Measurements from ENCODE around the gene USP44. TPM values are rescaled to one million over a fixed set of nuclear protein-coding genes. Genes with fewer than 3 reads are reported as not detected.
A peak's percentile ranks its signal among the peaks of the same experiment; 100 is the strongest.
"Not testable (repeated sequence)": the region's sequence is repeated elsewhere in the genome, so short reads cannot be mapped to it uniquely, and the experiment has no call there.

USP44 gene
- total and polyA plus RNA-seq, 7 experiments from 2014 or later, result 3.3 to 15.1 (median 11.0) TPM

DNA sequence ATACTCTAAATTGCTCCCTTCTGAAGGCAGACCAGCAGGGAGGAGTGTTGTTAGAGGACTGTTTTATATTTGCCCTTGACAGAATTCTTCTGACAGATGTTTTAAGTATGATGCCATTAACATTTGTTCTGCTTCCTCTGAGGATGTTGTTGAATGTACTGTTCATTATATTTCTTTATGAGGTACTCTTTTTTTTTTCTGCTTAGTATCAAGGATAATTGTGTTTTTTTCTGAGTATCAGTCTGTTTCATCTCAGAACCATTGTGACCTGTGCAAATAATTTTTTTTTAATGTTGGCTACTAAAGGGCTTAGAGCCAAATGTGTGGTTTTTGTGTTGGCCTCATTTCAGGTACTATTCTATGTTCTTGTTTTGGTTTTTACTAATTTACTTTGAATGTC lies 66.8 kb downstream of the USP44 start:
- no peak overlapping the region for H3K4me3 Mint-ChIP-seq
- intact Hi-C loops (cut with micrococcal nuclease), result no loop called here
- no peaks in the 10 kb centered on the region for H3K9me3 ChIP-seq (ENCODE audit: control insufficient read depth in 2 of 3, low read length in 3 of 3)
- peaks cover 21 to 53% (median 32%) of the 10 kb centered on the region in 7 donors for H3K4me1 Mint-ChIP-seq
- CTCF ChIA-PET, result no interaction called here
- H3K27me3 Mint-ChIP-seq, result no peaks in the 10 kb centered on the region
- ATAC-seq, result no peak
- DNase-seq, result no peak
- H3K27me3 ChIP-seq (ENCODE audit: control insufficient read depth in 2 of 2, insufficient read depth in 2 of 2, low read length in 2 of 2), result no peaks in the 10 kb centered on the region
- H3K4me3 ChIP-seq (ENCODE audit: low read length), result no peak overlapping the region
- H3K4me1 ChIP-seq (ENCODE audit: control insufficient read depth in 2 of 2, insufficient read depth in 2 of 2, low read length in 2 of 2), result peaks cover 14 to 19% of the 10 kb centered on the region in 2 donors
- peaks cover 5 to 31% (median 26%) of the 10 kb centered on the region in 5 donors for H3K36me3 Mint-ChIP-seq
- no peak overlapping the region for H3K27ac ChIP-seq (ENCODE audit: low read depth, low read length)
- H3K9me3 Mint-ChIP-seq, result no peaks in the 10 kb centered on the region
- peaks cover 5 to 36% (median 12%) of the 10 kb centered on the region in 3 experiments for H3K36me3 ChIP-seq (ENCODE audit: control insufficient read depth in 2 of 3, insufficient read depth in 3 of 3, low read length in 3 of 3)
- POLR2A ChIA-PET, result interaction anchor here (2.3 kb wide), 1 partner anchor 11 kb away, joined by 7 read pairs; the partner anchor contains the start of gene METAP2
- peak overlapping the region in 3 of 9 donors; percentile 25 to 48 (median 38) for H3K27ac Mint-ChIP-seq

- Mint-ChIP-seq H3K27ac (peak overlapping the region in 5 of 9 donors; percentile 0 to 84 (median 52)), H3K4me1 (peaks cover 34 to 62% (median 50%) of the 10 kb centered on the region in 7 donors)
Measured at GRCh38 chr12:95482564-95482963, 68.7 kb downstream of the USP44 start.

DNA sequence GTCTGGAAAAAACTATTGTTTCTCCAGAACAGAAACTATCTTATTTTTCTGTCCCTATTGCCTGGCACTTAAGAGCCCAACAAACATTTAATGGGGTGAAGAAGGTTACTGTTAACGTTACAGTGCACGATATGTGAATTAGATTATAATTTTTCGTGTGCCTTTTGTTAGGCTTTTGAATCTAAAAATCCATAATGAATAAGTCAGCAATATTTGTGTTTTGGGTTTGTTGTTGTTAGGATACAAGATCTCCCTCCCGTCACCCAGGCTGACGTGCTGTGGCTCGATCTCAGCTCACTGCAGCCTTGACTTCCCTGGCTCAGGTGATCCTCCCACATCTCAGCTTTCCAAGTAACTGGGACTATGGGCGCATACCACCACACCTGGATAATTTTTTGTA lies 69.4 kb downstream of the USP44 start:
- H3K36me3 Mint-ChIP-seq, result peaks cover 0 to 41% (median 32%) of the 10 kb centered on the region in 5 donors
- Histone ChIP-seq H3K27me3 (ENCODE audit: control insufficient read depth in 2 of 2, insufficient read depth in 2 of 2, low read length in 2 of 2) (no peaks in the 10 kb centered on the region), H3K9me3 (ENCODE audit: control insufficient read depth in 2 of 3, low read length in 3 of 3) (no peaks in the 10 kb centered on the region), H3K4me1 (ENCODE audit: control insufficient read depth in 2 of 2, insufficient read depth in 2 of 2, low read length in 2 of 2) (peaks cover 19 to 30% of the 10 kb centered on the region in 2 donors), H3K4me3 (ENCODE audit: low read length) (no peak overlapping the region), H3K27ac (ENCODE audit: low read depth, low read length) (no peak overlapping the region), H3K36me3 (ENCODE audit: control insufficient read depth in 2 of 3, insufficient read depth in 3 of 3, low read length in 3 of 3) (peaks cover 3 to 52% (median 10%) of the 10 kb centered on the region in 3 experiments)
- H3K27me3 Mint-ChIP-seq, result no peaks in the 10 kb centered on the region
- DNase-seq, result no peak
- POLR2A ChIA-PET, result interaction anchor here (0.6 kb wide), 1 partner anchor 383 kb away, joined by 3 read pairs; no protein-coding TSS in a partner anchor
- H3K9me3 Mint-ChIP-seq, result no peaks in the 10 kb centered on the region
- no peak overlapping the region for H3K4me3 Mint-ChIP-seq
- CTCF ChIA-PET, result no interaction called here
- intact Hi-C loops (cut with micrococcal nuclease), result no loop called here
- no peak for ATAC-seq
- peaks cover 34 to 69% (median 54%) of the 10 kb centered on the region in 7 donors for H3K4me1 Mint-ChIP-seq
- H3K27ac Mint-ChIP-seq, result peak overlapping the region in 6 of 9 donors; percentile 49 to 84 (median 72)

More at GRCh38 chr12:95482564-95482963, 68.7 kb downstream of the USP44 start:
- Histone ChIP-seq H3K36me3 (ENCODE audit: control insufficient read depth in 2 of 3, insufficient read depth in 3 of 3, low read length in 3 of 3) (peaks cover 5 to 50% (median 12%) of the 10 kb centered on the region in 3 experiments), H3K4me1 (ENCODE audit: control insufficient read depth in 2 of 2, insufficient read depth in 2 of 2, low read length in 2 of 2) (peaks cover 19 to 26% of the 10 kb centered on the region in 2 donors)
- ATAC-seq; intact Hi-C loops (cut with micrococcal nuclease); CTCF ChIA-PET; H3K9me3 Mint-ChIP-seq; H3K4me3 ChIP-seq (ENCODE audit: low read length); H3K27ac ChIP-seq (ENCODE audit: low read depth, low read length); H3K4me3 Mint-ChIP-seq; DNase-seq; H3K27me3 Mint-ChIP-seq; H3K9me3 ChIP-seq (ENCODE audit: control insufficient read depth in 2 of 3, low read length in 3 of 3); H3K27me3 ChIP-seq (ENCODE audit: control insufficient read depth in 2 of 2, insufficient read depth in 2 of 2, low read length in 2 of 2): not testable (repeated sequence)
- peaks cover 2 to 42% (median 37%) of the 10 kb centered on the region in 5 donors for H3K36me3 Mint-ChIP-seq
- POLR2A ChIA-PET, result interaction anchor here (0.6 kb wide), 1 partner anchor 382 kb away, joined by 3 read pairs; no protein-coding TSS in a partner anchor

GRCh38 chr12:95481072-95481471 lies 70.2 kb downstream of the USP44 start:
- DNase-seq, result no peak
- no peaks in the 10 kb centered on the region for H3K9me3 ChIP-seq (ENCODE audit: control insufficient read depth in 2 of 3, low read length in 3 of 3)
- CTCF ChIA-PET, result no interaction called here
- H3K4me3 Mint-ChIP-seq, result peak overlapping the region in 9 of 10 donors; percentile 24 to 67 (median 58)
- H3K9me3 Mint-ChIP-seq, result no peaks in the 10 kb centered on the region
- no peak overlapping the region for H3K4me3 ChIP-seq (ENCODE audit: low read length)
- H3K27me3 Mint-ChIP-seq, result no peaks in the 10 kb centered on the region
- peak overlapping the region in 8 of 9 donors; percentile 63 to 89 (median 78) for H3K27ac Mint-ChIP-seq
- peaks cover under 1 to 41% (median 32%) of the 10 kb centered on the region in 5 donors for H3K36me3 Mint-ChIP-seq
- intact Hi-C loops (cut with micrococcal nuclease), result no loop called here
- H3K27ac ChIP-seq (ENCODE audit: low read depth, low read length), result no peak overlapping the region
- POLR2A ChIA-PET, result no interaction called here
- ATAC-seq, result no peak
- H3K4me1 Mint-ChIP-seq, result peaks cover 42 to 77% (median 61%) of the 10 kb centered on the region in 7 donors
- peaks cover 0 to 46% (median 1%) of the 10 kb centered on the region in 3 experiments for H3K36me3 ChIP-seq (ENCODE audit: control insufficient read depth in 2 of 3, insufficient read depth in 3 of 3, low read length in 3 of 3)
- no peaks in the 10 kb centered on the region for H3K27me3 ChIP-seq (ENCODE audit: control insufficient read depth in 2 of 2, insufficient read depth in 2 of 2, low read length in 2 of 2)
- H3K4me1 ChIP-seq (ENCODE audit: control insufficient read depth in 2 of 2, insufficient read depth in 2 of 2, low read length in 2 of 2), result peaks cover 19 to 31% of the 10 kb centered on the region in 2 donors

DNA sequence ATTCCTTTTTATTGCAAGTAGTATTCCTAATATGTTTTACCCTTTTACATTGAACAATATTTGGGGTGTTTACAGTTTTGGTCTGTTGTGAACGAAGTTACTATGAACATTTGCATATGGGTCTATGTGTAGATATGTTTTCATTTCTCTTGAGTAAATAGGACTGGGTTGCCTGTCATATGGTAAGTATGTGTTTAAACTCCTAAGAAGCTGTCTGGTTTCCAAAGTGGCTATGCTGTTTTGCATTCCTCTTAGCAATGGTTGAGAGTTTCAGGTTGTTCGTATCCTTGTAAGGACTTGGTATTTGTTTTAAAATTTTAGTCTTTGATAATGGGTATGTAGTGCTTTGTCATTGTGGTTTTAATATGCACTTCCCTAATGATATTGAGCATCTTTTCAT lies 71.0 kb downstream of the USP44 start:
- Histone ChIP-seq H3K27me3 (ENCODE audit: control insufficient read depth in 2 of 2, insufficient read depth in 2 of 2, low read length in 2 of 2) (no peaks in the 10 kb centered on the region), H3K9me3 (ENCODE audit: control insufficient read depth in 2 of 3, low read length in 3 of 3) (no peaks in the 10 kb centered on the region), H3K27ac (ENCODE audit: low read depth, low read length) (no peak overlapping the region), H3K4me3 (ENCODE audit: low read length) (no peak overlapping the region), H3K36me3 (ENCODE audit: control insufficient read depth in 2 of 3, insufficient read depth in 3 of 3, low read length in 3 of 3) (peaks cover 0 to 43% (median 0%) of the 10 kb centered on the region in 3 experiments), H3K4me1 (ENCODE audit: control insufficient read depth in 2 of 2, insufficient read depth in 2 of 2, low read length in 2 of 2) (peaks cover 23 to 39% of the 10 kb centered on the region in 2 donors)
- H3K4me3 Mint-ChIP-seq, result peak overlapping the region in 9 of 10 donors; percentile 24 to 67 (median 48)
- H3K27ac Mint-ChIP-seq, result peak overlapping the region; percentile 47 to 89 (median 68)
- peaks cover 50 to 85% (median 70%) of the 10 kb centered on the region in 7 donors for H3K4me1 Mint-ChIP-seq
- no peaks in the 10 kb centered on the region for H3K27me3 Mint-ChIP-seq
- H3K9me3 Mint-ChIP-seq, result no peaks in the 10 kb centered on the region
- peaks cover 5 to 45% (median 35%) of the 10 kb centered on the region in 5 donors for H3K36me3 Mint-ChIP-seq
- CTCF ChIA-PET, result no interaction called here
- ATAC-seq (no peak), DNase-seq (no peak)
- POLR2A ChIA-PET, result no interaction called here
- intact Hi-C loops (cut with micrococcal nuclease), result no loop called here

DNA sequence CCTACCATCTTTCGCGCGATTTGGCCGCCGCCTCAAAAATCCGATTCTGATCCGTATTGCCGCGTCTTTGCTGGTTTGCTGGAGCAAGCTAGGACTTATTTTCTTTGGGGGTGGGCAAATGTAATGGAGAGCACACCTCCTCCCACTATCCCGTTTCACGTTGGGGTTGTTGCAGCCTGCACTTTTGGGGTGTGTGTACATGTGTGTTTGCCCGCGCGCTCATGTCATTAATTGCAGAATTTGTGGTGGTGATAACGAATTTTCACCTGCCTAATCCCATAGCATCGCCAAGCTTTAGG lies 76.7 kb downstream of the USP44 start:
- H3K9me3 Mint-ChIP-seq, result no peaks in the 10 kb centered on the region
- Histone ChIP-seq H3K27ac (ENCODE audit: low read depth, low read length) (peak overlapping the region; percentile 92), H3K27me3 (ENCODE audit: control insufficient read depth in 2 of 2, insufficient read depth in 2 of 2, low read length in 2 of 2) (no peaks in the 10 kb centered on the region), H3K4me1 (ENCODE audit: control insufficient read depth in 2 of 2, insufficient read depth in 2 of 2, low read length in 2 of 2) (peaks cover 11 to 42% of the 10 kb centered on the region in 2 donors), H3K9me3 (ENCODE audit: control insufficient read depth in 2 of 3, low read length in 3 of 3) (no peaks in the 10 kb centered on the region), H3K36me3 (ENCODE audit: control insufficient read depth in 2 of 3, insufficient read depth in 3 of 3, low read length in 3 of 3) (peaks cover 0 to 34% (median 0%) of the 10 kb centered on the region in 3 experiments), H3K4me3 (ENCODE audit: low read length) (peak overlapping the region; percentile 81)
- H3K27me3 Mint-ChIP-seq, result no peaks in the 10 kb centered on the region
- DNase-seq (peak in 2 of 9 donors; percentile 3 to 20), ATAC-seq (no peak)
- ChIA-PET CTCF (interaction anchor here (0.5 to 1.5 kb wide), 2 partner anchors 401 to 1057 kb away, joined by 3 read pairs; partner anchors contain the start of gene NR2C1), POLR2A (interaction anchor here (0.6 to 2.8 kb wide), 12 partner anchors 9 to 402 kb away, joined by 3 to 25 read pairs (median 4); partner anchors contain the start of genes FGD6, NR2C1 and VEZT)
- peak overlapping the region; percentile 95 to 100 (median 99) for H3K27ac Mint-ChIP-seq
- H3K4me3 Mint-ChIP-seq, result peak overlapping the region; percentile 96 to 100 (median 99)
- peaks cover 10 to 32% (median 24%) of the 10 kb centered on the region in 5 donors for H3K36me3 Mint-ChIP-seq
- intact Hi-C loops (cut with micrococcal nuclease), result loop anchor here (1.0 to 10.0 kb wide), 18 partner anchors 11 to 1902 kb away; partner anchors contain the start of genes FGD6 (in 2 of the 2), LTA4H (in 2 of the 2), NDUFA12 (in 2 of the 2) and NR2C1 (in 2 of the 2)
- H3K4me1 Mint-ChIP-seq, result peaks cover 35 to 76% (median 61%) of the 10 kb centered on the region in 7 donors

Measured in naive thymus-derived CD4-positive, alpha-beta T cell (primary cell).